ENCODE data around the gene HOXB2. TPM values are rescaled to one million over a fixed set of nuclear protein-coding genes. Genes with fewer than 3 reads are reported as not detected.

HOXB2 gene
- total RNA-seq, 1 experiment from 2014 or later = 0.31 TPM

DNA sequence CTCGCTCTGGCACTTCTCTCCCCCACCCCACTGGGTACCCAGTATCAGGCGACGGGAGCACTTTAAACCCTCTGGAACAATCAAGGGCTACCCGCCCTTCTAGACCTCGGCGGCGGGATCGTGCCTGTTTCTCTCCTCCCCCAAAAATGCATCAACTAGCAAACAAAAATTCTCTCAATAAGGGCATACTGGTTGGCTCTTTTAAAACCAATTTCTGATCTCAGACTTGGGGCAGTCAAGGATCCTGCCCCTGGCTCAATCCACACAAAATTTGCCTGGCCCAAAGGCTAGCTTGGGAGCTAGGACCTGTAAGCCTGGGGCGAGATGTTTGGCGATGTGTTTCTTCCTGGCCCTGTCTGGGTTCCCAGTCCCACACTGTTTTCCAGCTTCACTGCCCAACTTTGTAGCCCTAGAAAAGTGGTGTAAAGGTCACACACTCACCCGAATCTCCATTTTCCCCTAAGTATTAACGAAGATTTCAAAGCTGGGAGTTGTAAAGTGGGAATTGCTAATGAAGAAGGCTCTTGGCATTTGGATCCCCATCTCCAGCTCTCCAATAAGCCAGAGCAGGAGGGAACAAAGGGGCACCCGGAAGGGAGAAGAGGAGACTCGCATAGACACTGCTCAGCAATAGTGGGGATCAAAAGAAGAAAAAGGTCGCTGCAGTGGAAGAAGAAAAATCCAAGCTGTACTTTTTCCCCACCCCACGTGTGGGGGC lies 14.4 kb upstream of the HOXB2 start:
- no peaks in the 10 kb centered on the region for H3K9me3 ChIP-seq (ENCODE audit: insufficient read depth, low read depth)
- H3K36me3 ChIP-seq (ENCODE audit: low read depth) = no peaks in the 10 kb centered on the region
- no peaks in the 10 kb centered on the region for H3K4me1 ChIP-seq (replicated peaks; ENCODE audit: insufficient read depth)
- intact Hi-C loops (cut with micrococcal nuclease; ENCODE audit: unreplicated experiment) = no loop called here
- no peak overlapping the region for H3K27ac ChIP-seq
- no peak overlapping the region for H2AFZ ChIP-seq
- no peak for TF ChIP-seq EZH2 (IDR thresholded peaks at IDR 0.05; ENCODE audit: low read depth)
- TF ChIP-seq, protein P1, sequence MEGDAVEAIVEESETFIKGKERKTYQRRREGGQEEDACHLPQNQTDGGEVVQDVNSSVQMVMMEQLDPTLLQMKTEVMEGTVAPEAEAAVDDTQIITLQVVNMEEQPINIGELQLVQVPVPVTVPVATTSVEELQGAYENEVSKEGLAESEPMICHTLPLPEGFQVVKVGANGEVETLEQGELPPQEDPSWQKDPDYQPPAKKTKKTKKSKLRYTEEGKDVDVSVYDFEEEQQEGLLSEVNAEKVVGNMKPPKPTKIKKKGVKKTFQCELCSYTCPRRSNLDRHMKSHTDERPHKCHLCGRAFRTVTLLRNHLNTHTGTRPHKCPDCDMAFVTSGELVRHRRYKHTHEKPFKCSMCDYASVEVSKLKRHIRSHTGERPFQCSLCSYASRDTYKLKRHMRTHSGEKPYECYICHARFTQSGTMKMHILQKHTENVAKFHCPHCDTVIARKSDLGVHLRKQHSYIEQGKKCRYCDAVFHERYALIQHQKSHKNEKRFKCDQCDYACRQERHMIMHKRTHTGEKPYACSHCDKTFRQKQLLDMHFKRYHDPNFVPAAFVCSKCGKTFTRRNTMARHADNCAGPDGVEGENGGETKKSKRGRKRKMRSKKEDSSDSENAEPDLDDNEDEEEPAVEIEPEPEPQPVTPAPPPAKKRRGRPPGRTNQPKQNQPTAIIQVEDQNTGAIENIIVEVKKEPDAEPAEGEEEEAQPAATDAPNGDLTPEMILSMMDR (conservative IDR thresholded peaks at IDR 0.05) = no peak
- H3K4me2 ChIP-seq = no peak overlapping the region
- H4K20me1 ChIP-seq (ENCODE audit: insufficient read depth) = no peaks in the 10 kb centered on the region
- DNase-seq = no peak
- H3K79me2 ChIP-seq (ENCODE audit: low read depth) = no peaks in the 10 kb centered on the region
- no TSS peak for BruUV-seq (replicated peaks)
- POLR2A ChIA-PET (ENCODE audit: unreplicated experiment) = no interaction called here
- no peaks in the 10 kb centered on the region for H3K9me2 ChIP-seq (ENCODE audit: insufficient read depth)
- CTCF ChIA-PET = no interaction called here
- H3K27me3 ChIP-seq (ENCODE audit: insufficient read depth, low read depth) = no peaks in the 10 kb centered on the region
- H3K4me3 ChIP-seq = no peak overlapping the region
- no peaks in the 10 kb centered on the region for H3F3A ChIP-seq (ENCODE audit: insufficient read depth, low read depth)

GRCh38 chr17:48558831-48559121 lies 13.9 kb upstream of the HOXB2 start:
- CTCF ChIA-PET = no interaction called here
- H4K20me1 ChIP-seq (ENCODE audit: insufficient read depth) = no peaks in the 10 kb centered on the region
- POLR2A ChIA-PET (ENCODE audit: unreplicated experiment) = no interaction called here
- H3K27me3 ChIP-seq (ENCODE audit: insufficient read depth, low read depth) = no peaks in the 10 kb centered on the region
- no peaks in the 10 kb centered on the region for H3F3A ChIP-seq (ENCODE audit: insufficient read depth, low read depth)
- H3K4me3 ChIP-seq = no peak overlapping the region
- intact Hi-C loops (cut with micrococcal nuclease; ENCODE audit: unreplicated experiment) = no loop called here
- no peaks in the 10 kb centered on the region for H3K9me2 ChIP-seq (ENCODE audit: insufficient read depth)
- H2AFZ ChIP-seq = no peak overlapping the region
- H3K36me3 ChIP-seq (ENCODE audit: low read depth) = no peaks in the 10 kb centered on the region
- no peak for DNase-seq
- no peaks in the 10 kb centered on the region for H3K9me3 ChIP-seq (ENCODE audit: insufficient read depth, low read depth)
- H3K79me2 ChIP-seq (ENCODE audit: low read depth) = no peaks in the 10 kb centered on the region
- no peaks in the 10 kb centered on the region for H3K4me1 ChIP-seq (replicated peaks; ENCODE audit: insufficient read depth)
- no peak overlapping the region for H3K4me2 ChIP-seq
- BruUV-seq (replicated peaks) = no TSS peak
- H3K27ac ChIP-seq = no peak overlapping the region
- no peak for TF ChIP-seq EZH2 (IDR thresholded peaks at IDR 0.05; ENCODE audit: low read depth)
- TF ChIP-seq, protein P1 (conservative IDR thresholded peaks at IDR 0.05) = no peak

DNA sequence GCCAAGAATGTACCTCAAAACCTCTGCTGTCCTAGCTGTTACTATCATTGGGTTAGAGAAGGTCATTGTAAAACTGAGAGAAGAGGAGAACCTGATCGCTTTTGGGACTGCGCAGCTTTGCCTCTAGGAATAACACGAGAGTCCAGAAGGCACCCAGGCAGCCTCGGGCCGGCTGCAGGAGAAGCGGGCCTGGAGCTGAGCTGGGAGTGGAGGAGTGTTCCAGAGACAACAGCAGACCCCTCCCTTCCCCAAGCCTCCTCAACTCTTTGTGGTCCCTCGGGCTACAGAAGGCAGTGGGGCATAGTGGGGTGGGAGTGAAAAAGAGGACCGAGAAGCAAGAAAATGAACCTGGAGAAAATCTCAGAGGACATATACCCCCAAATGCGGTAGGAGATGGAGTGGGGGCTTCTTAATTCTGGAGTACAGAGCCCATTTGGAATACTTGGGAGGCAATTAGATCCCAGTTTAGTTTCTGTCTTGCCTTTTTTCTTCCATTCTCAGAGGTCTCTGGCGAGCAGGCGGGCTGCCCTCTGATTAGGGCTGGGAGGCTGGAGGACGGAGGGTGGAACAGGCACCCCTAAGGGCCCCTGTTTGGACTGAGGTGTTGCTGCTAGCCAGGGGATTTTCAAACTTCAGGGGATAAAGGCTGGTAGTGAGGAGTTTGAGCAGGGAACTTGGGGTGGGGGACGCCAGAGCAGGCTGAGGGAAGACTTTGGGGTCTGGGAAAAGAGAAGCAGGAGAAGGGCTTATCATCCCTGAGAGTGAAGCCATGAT lies 13.3 kb upstream of the HOXB2 start:
- Histone ChIP-seq H3K27ac (no peak overlapping the region), H3K4me3 (no peak overlapping the region), H3K27me3 (ENCODE audit: insufficient read depth, low read depth) (no peaks in the 10 kb centered on the region), H3K36me3 (ENCODE audit: low read depth) (no peaks in the 10 kb centered on the region), H3K4me2 (no peak overlapping the region), H2AFZ (no peak overlapping the region), H3K9me3 (ENCODE audit: insufficient read depth, low read depth) (no peaks in the 10 kb centered on the region), H3K9me2 (ENCODE audit: insufficient read depth) (no peaks in the 10 kb centered on the region), H3K4me1 (replicated peaks; ENCODE audit: insufficient read depth) (no peaks in the 10 kb centered on the region), H3F3A (ENCODE audit: insufficient read depth, low read depth) (no peaks in the 10 kb centered on the region), H3K79me2 (ENCODE audit: low read depth) (no peaks in the 10 kb centered on the region), H4K20me1 (ENCODE audit: insufficient read depth) (no peaks in the 10 kb centered on the region)
- BruUV-seq (replicated peaks) = no TSS peak
- POLR2A ChIA-PET (ENCODE audit: unreplicated experiment) = no interaction called here
- TF ChIP-seq, protein P1 (conservative IDR thresholded peaks at IDR 0.05) = no peak
- TF ChIP-seq EZH2 (IDR thresholded peaks at IDR 0.05; ENCODE audit: low read depth) = no peak
- intact Hi-C loops (cut with micrococcal nuclease; ENCODE audit: unreplicated experiment) = no loop called here
- no peak for DNase-seq
- CTCF ChIA-PET = no interaction called here
